ENCODE measurements around the gene MOB1B.
"Not testable (repeated sequence)": the region's sequence is repeated elsewhere in the genome, so short reads cannot be mapped to it uniquely, and the experiment has no call there.

The MOB1B gene

GRCh38 chr4:70901984-70902576, at the start of gene MOB1B:
Gene MOB1B (plus strand): TSS chr4:70902369. CDS start chr4:70902537, 168 bp downstream.
- peak; percentile 83 to 88 for DNase-seq

- no peak for DNase-seq
These were observed 46.7 kb upstream of the MOB1B start for GRCh38 chr4:70855464-70855863.

GRCh38 chr4:70858454-70858853, 43.7 kb upstream of the MOB1B start:
- no peak for DNase-seq

GRCh38 chr4:70859066-70859465, 43.1 kb upstream of the MOB1B start:
- no peak for DNase-seq

- no peak for DNase-seq
These were observed 38.9 kb upstream of the MOB1B start for GRCh38 chr4:70863099-70863790.

GRCh38 chr4:70868778-70869177, 33.4 kb upstream of the MOB1B start:
- DNase-seq = no peak

- no peak for DNase-seq
These were observed 29.0 kb upstream of the MOB1B start for GRCh38 chr4:70873216-70873615.

- DNase-seq = no peak
These were observed 27.7 kb upstream of the MOB1B start for GRCh38 chr4:70874268-70875156.

- no peak for DNase-seq
These were observed 24.6 kb upstream of the MOB1B start for GRCh38 chr4:70877556-70877955.

GRCh38 chr4:70880739-70881138, 21.4 kb upstream of the MOB1B start:
- no peak for DNase-seq

- no peak for DNase-seq
These were observed 17.0 kb upstream of the MOB1B start for GRCh38 chr4:70885174-70885573.

GRCh38 chr4:70892086-70892769, 9.9 kb upstream of the MOB1B start:
- peak in 1 of 2 donors; percentile 68 for DNase-seq

- no peak for DNase-seq
These were observed 8.4 kb upstream of the MOB1B start for GRCh38 chr4:70893790-70894189.

GRCh38 chr4:70895405-70895804, 6.8 kb upstream of the MOB1B start:
- DNase-seq = no peak

- no peak for DNase-seq
These were observed 6.2 kb upstream of the MOB1B start for GRCh38 chr4:70895811-70896491.

GRCh38 chr4:70898581-70898980, 3.6 kb upstream of the MOB1B start:
- DNase-seq = not testable (repeated sequence)

- no peak for DNase-seq
These were observed 574 bp upstream of the MOB1B start for GRCh38 chr4:70901607-70901983.

- peak in 1 of 2 donors; percentile 8 for DNase-seq
These were observed 565 bp downstream of the MOB1B start for GRCh38 chr4:70902577-70903290.

GRCh38 chr4:70903291-70903603, 1.1 kb downstream of the MOB1B start:
- DNase-seq = no peak

GRCh38 chr4:70908993-70909556, 6.9 kb downstream of the MOB1B start:
- no peak for DNase-seq

GRCh38 chr4:70914000-70914399, 11.8 kb downstream of the MOB1B start:
- no peak for DNase-seq

- DNase-seq = no peak
These were observed 12.5 kb downstream of the MOB1B start for GRCh38 chr4:70914631-70915030.
